ENCODE measurements around the gene KCNC3.
A peak's percentile ranks its signal among the peaks of the same experiment; 100 is the strongest.

The KCNC3 gene

GRCh38 chr19:50362656-50363424 lies 33.7 kb upstream of the KCNC3 start:
- H3K4me1 Mint-ChIP-seq = no peaks in the 10 kb centered on the region
- peak overlapping the region in 1 of 3 experiments; percentile 79 for H3K27ac Mint-ChIP-seq
- H3K9me3 Mint-ChIP-seq = no peaks in the 10 kb centered on the region
- H3K36me3 Mint-ChIP-seq (ENCODE audit: low read depth) = peaks cover 9% of the 10 kb centered on the region
- no peak overlapping the region for H3K4me3 Mint-ChIP-seq
- TF ChIP-seq CTCF (IDR thresholded peaks at IDR 0.05; ENCODE audit: unreplicated experiment in 3 of 3) = no peak
- H3K27me3 Mint-ChIP-seq (ENCODE audit: low read depth) = peaks cover 7% of the 10 kb centered on the region

GRCh38 chr19:50362030-50362412 lies 32.8 kb upstream of the KCNC3 start:
- Mint-ChIP-seq H3K9me3 (no peaks in the 10 kb centered on the region), H3K4me3 (no peak overlapping the region), H3K27ac (peak overlapping the region in 1 of 3 experiments; percentile 10), H3K27me3 (ENCODE audit: low read depth) (peaks cover 7% of the 10 kb centered on the region), H3K4me1 (no peaks in the 10 kb centered on the region), H3K36me3 (ENCODE audit: low read depth) (peaks cover 9% of the 10 kb centered on the region)
- no peak for TF ChIP-seq CTCF (IDR thresholded peaks at IDR 0.05; ENCODE audit: unreplicated experiment in 3 of 3)

- H3K9me3 Mint-ChIP-seq = no peaks in the 10 kb centered on the region
These were observed 32.3 kb upstream of the KCNC3 start for GRCh38 chr19:50361290-50362029.

DNA sequence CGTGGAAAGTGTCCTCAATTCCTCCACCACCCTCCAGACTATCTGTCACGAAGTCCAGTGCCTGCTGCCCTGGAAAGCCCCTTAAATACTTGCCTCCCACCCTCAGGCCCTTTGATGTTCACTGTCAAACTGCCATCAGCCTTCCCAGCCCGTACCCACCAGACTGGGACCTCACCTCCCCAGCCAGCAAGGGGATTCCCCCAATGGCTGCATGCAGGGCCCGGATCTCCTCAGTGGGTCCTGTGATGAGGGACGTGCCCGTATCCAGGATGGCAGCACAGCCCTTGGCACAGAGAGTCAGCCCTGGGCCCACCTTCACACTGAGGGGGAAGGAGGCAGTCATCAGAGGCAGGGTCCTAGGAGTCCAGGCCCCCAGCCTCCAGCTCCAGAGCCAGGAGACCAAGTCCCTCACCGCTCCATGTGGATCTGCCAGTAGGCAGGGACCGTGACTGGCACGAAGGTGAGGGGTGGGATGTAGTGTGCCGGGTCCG lies 30.2 kb upstream of the KCNC3 start:
- Mint-ChIP-seq H3K27ac (no peak overlapping the region), H3K4me3 (no peak overlapping the region), H3K27me3 (ENCODE audit: low read depth) (peaks cover 7% of the 10 kb centered on the region), H3K4me1 (no peaks in the 10 kb centered on the region), H3K9me3 (no peaks in the 10 kb centered on the region), H3K36me3 (ENCODE audit: low read depth) (peaks cover 9% of the 10 kb centered on the region)
- TF ChIP-seq CTCF (IDR thresholded peaks at IDR 0.05; ENCODE audit: unreplicated experiment in 3 of 3) = no peak

More at GRCh38 chr19:50361290-50362029, 32.3 kb upstream of the KCNC3 start:
- Mint-ChIP-seq H3K4me1 (no peaks in the 10 kb centered on the region), H3K36me3 (ENCODE audit: low read depth) (peaks cover 9% of the 10 kb centered on the region), H3K27ac (no peak overlapping the region), H3K27me3 (ENCODE audit: low read depth) (peaks cover 7% of the 10 kb centered on the region), H3K4me3 (no peak overlapping the region)
- TF ChIP-seq CTCF (IDR thresholded peaks at IDR 0.05; ENCODE audit: unreplicated experiment in 3 of 3) = no peak

- no peak for TF ChIP-seq CTCF (IDR thresholded peaks at IDR 0.05; ENCODE audit: unreplicated experiment in 3 of 3)
- no peak overlapping the region for H3K4me3 Mint-ChIP-seq
- H3K27me3 Mint-ChIP-seq (ENCODE audit: low read depth) = peaks cover 7% of the 10 kb centered on the region
- H3K9me3 Mint-ChIP-seq = no peaks in the 10 kb centered on the region
- H3K36me3 Mint-ChIP-seq (ENCODE audit: low read depth) = peaks cover 9% of the 10 kb centered on the region
- H3K4me1 Mint-ChIP-seq = no peaks in the 10 kb centered on the region
- H3K27ac Mint-ChIP-seq = no peak overlapping the region
These were observed 29.5 kb upstream of the KCNC3 start for GRCh38 chr19:50358483-50359327.

All from nephron (organoid).